Head of caudate nucleus (tissue), 42 donors: ENCODE measurements around the gene CCDC27.
"Not testable (repeated sequence)": the region's sequence is repeated elsewhere in the genome, so short reads cannot be mapped to it uniquely, and the experiment has no call there.

Experiments
- DNase-seq, 42 donors: peaks; one replicate each; pipeline versions ENCODE4 v3.0.0 to v3.0.0-alpha.2; 2020 to 2021; ENCODE audit warnings: mixed read lengths in 7 of 42
- intact Hi-C: fragments of 100-400 bp; cut with DNase I; formaldehyde crosslinking; loops from one replicate; pipeline ENCODE4 v1.15.0; 2022

CCDC27 gene

GRCh38 chr1:3799976-3800685 lies 47.9 kb downstream of the CCDC27 start:
- intact Hi-C loops = no loop called here
- peak in 29 of 42 donors; percentile 16 to 85 (median 58) for DNase-seq

GRCh38 chr1:3800795-3801194 lies 48.5 kb downstream of the CCDC27 start:
- intact Hi-C loops = not testable (repeated sequence)
- DNase-seq = peak in 5 of 42 donors; percentile 23 to 60 (median 32)

- intact Hi-C loops = no loop called here
- no peak for DNase-seq
Observed at GRCh38 chr1:3803905-3804626, 51.8 kb downstream of the CCDC27 start.

- DNase-seq, intact Hi-C loops: not testable (repeated sequence)
Observed at GRCh38 chr1:3804627-3804944, 52.3 kb downstream of the CCDC27 start.

- no peak for DNase-seq
- intact Hi-C loops = no loop called here
Observed at GRCh38 chr1:3805038-3805437, 52.8 kb downstream of the CCDC27 start.

GRCh38 chr1:3807769-3808168 lies 55.5 kb downstream of the CCDC27 start:
- intact Hi-C loops = no loop called here
- no peak for DNase-seq

- intact Hi-C loops = no loop called here
- no peak for DNase-seq
Observed at GRCh38 chr1:3809680-3810079, 57.4 kb downstream of the CCDC27 start.

GRCh38 chr1:3810149-3810761 lies 58.0 kb downstream of the CCDC27 start:
- intact Hi-C loops = not testable (repeated sequence)
- peak in 1 of 42 donors; percentile 4 for DNase-seq

- intact Hi-C loops = no loop called here
- no peak for DNase-seq
Observed at GRCh38 chr1:3811595-3811911, 59.3 kb downstream of the CCDC27 start.

GRCh38 chr1:3814065-3814464 lies 61.8 kb downstream of the CCDC27 start:
- intact Hi-C loops = no loop called here
- DNase-seq = no peak

- intact Hi-C loops = no loop called here
- DNase-seq = no peak
Observed at GRCh38 chr1:3814771-3815561, 62.7 kb downstream of the CCDC27 start.

- intact Hi-C loops = no loop called here
- no peak for DNase-seq
Observed at GRCh38 chr1:3816331-3817137, 64.3 kb downstream of the CCDC27 start.

- no peak for DNase-seq
- intact Hi-C loops = no loop called here
Observed at GRCh38 chr1:3817138-3817740, 65.0 kb downstream of the CCDC27 start.

- DNase-seq = no peak
- intact Hi-C loops = no loop called here
Observed at GRCh38 chr1:3817821-3818597, 65.8 kb downstream of the CCDC27 start.

GRCh38 chr1:3819771-3820200 lies 67.5 kb downstream of the CCDC27 start:
- intact Hi-C loops = no loop called here
- DNase-seq = peak in 20 of 42 donors; percentile 10 to 72 (median 36)

GRCh38 chr1:3820316-3820715 lies 68.1 kb downstream of the CCDC27 start:
- intact Hi-C loops = no loop called here
- no peak for DNase-seq

- DNase-seq = no peak
- intact Hi-C loops = no loop called here
Observed at GRCh38 chr1:3821004-3821403, 68.8 kb downstream of the CCDC27 start.
